Activated CD4-positive, alpha-beta T cell treated with anti-CD3 and anti-CD28 coated beads, Interleukin-2, amount 10 ng/mL, durations not matched to agents 7 days and 5 days (primary cell): ENCODE results near the gene RABL3. TPM values are rescaled to one million over a fixed set of nuclear protein-coding genes. Genes with fewer than 3 reads are reported as not detected.

Source experiments
- CTCF ChIA-PET: fragments of 350-600 bp; sonication (Branson Sonifier 250); formaldehyde crosslinking; loops from one replicate; lab custom pipeline; 2021; ENCODE audit warnings: antibody characterized with exemption; lab: Charles Lee
- POLR2A ChIA-PET: fragments of 350-600 bp; sonication (Branson Sonifier 250); formaldehyde crosslinking; loops from one replicate; lab custom pipeline; 2021; ENCODE audit warnings: antibody characterized with exemption; lab: Charles Lee
- DNase-seq: peaks from one replicate; pipeline ENCODE4 v3.0.0-alpha.2; 2020
- H3K27ac Mint-ChIP-seq: one replicate; pipeline ENCODE4 v1.8.0; 2021; ENCODE audit warnings: mild to moderate bottlenecking, moderate library complexity, mixed read lengths
- H3K27me3 Mint-ChIP-seq: one replicate; pipeline ENCODE4 v1.8.0; 2021; ENCODE audit warnings: mixed read lengths
- H3K36me3 Mint-ChIP-seq: one replicate; pipeline ENCODE4 v1.8.0; 2021; ENCODE audit warnings: low read depth, mixed read lengths
- H3K4me1 Mint-ChIP-seq: one replicate; pipeline ENCODE4 v1.8.0; 2021; ENCODE audit warnings: mixed read lengths
- H3K4me3 Mint-ChIP-seq: one replicate; pipeline ENCODE4 v1.8.0; 2021; ENCODE audit warnings: mild to moderate bottlenecking, moderate library complexity, mixed read lengths
- H3K9me3 Mint-ChIP-seq: one replicate; pipeline ENCODE4 v1.8.0; 2021; ENCODE audit warnings: mixed read lengths
- total RNA-seq, 2 experiments: library from RNA; stranded (reverse); gene quantifications; one replicate each; pipeline ENCODE4 v1.2.3, GENCODE V29; 2021

Gene RABL3
- total RNA-seq, 2 experiments from 2014 or later: 25.4 to 30.0 TPM

DNA sequence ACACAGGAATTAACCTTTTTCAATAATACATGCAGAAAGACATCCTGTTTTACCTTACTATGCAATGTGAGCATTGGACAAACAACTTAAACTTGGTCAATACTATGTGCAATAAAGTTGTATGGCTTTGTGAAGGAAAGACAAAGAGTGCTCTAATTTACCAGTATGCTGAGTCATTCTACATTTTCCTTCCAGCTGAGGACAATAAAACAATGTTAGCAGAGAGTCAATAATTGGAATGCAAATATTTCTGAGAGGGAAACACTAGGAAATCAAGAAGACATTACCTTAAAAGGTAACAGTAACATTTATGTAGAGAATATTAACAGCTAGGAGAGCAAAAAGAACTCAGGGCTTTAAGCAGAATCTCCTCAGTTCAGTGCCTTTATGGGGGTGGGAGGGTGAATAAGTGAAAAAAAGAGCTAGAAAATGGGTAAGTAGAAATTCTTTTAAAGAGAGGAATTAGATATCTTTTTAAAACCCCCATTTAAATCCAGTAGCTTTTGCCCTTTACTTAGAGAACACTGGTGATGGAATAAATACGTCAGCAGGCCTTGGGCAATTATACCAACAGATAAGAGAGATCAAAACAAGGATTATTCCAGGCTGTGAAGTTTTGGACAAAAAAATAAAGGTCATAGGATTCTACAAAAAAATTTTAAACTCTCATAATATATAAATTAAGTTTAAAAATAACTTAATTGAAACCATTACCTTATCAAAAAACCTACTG is 48.7 kb downstream of the RABL3 start:
- ChIA-PET CTCF (no interaction called here), POLR2A (no interaction called here)
- no peaks in the 10 kb centered on the region for H3K9me3 Mint-ChIP-seq
- peaks cover 15% of the 10 kb centered on the region for H3K36me3 Mint-ChIP-seq
- no peak overlapping the region for H3K4me3 Mint-ChIP-seq
- H3K27ac Mint-ChIP-seq: no peak overlapping the region
- no peak for DNase-seq
- no peaks in the 10 kb centered on the region for H3K27me3 Mint-ChIP-seq
- no peaks in the 10 kb centered on the region for H3K4me1 Mint-ChIP-seq

- DNase-seq: no peak
- peaks cover 7% of the 10 kb centered on the region for H3K36me3 Mint-ChIP-seq
- ChIA-PET POLR2A (no interaction called here), CTCF (no interaction called here)
- no peaks in the 10 kb centered on the region for H3K4me1 Mint-ChIP-seq
- no peak overlapping the region for H3K27ac Mint-ChIP-seq
- no peaks in the 10 kb centered on the region for H3K27me3 Mint-ChIP-seq
- H3K4me3 Mint-ChIP-seq: no peak overlapping the region
- no peaks in the 10 kb centered on the region for H3K9me3 Mint-ChIP-seq
Observed at GRCh38 chr3:120689395-120689794, 52.9 kb downstream of the RABL3 start.

DNA sequence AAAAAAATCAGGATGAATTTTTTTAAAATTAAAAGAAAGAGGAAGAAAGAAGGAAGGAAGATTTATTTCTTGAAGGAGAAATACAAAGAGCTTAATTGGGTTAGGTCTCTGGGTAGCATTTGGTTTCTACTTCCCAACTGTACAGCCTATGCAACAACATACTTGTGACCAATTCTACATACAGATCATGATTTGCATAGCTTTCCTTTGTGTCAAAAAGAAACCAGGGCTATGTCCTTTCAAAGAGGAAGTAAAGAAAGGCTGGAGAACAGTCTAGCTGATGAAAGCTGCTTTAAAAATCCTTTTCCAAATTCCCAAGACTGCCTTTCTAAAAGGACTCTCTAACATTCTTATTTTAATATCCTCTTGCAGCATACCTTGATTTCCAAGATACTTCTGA is 54.2 kb downstream of the RABL3 start:
- H3K27ac Mint-ChIP-seq: no peak overlapping the region
- no peaks in the 10 kb centered on the region for H3K4me1 Mint-ChIP-seq

DNA sequence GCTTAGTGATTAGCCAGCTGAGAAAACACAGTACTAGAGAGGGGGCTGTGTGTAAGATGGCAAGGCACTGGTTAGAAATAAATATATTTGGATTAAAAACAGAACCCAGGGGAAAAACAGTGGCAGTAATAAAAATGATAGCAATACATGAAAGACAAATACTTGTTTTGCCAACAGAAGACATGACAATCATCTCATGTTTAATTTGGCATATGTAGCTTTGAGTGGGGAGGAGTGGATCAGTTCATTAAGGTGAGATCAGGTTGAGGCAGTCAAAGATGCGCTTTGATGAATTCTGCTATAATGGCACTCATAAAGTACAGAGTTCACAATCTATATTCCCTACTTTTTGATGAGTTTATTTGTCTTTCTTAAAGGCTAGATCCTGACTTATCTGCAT is 56.9 kb downstream of the RABL3 start:
- Mint-ChIP-seq H3K9me3 (no peaks in the 10 kb centered on the region), H3K4me3 (no peak overlapping the region), H3K27ac (no peak overlapping the region), H3K4me1 (no peaks in the 10 kb centered on the region), H3K36me3 (no peaks in the 10 kb centered on the region), H3K27me3 (no peaks in the 10 kb centered on the region)
- ChIA-PET POLR2A (no interaction called here), CTCF (no interaction called here)
- no peak for DNase-seq

More for the DNA sequence above, 54.2 kb downstream of the RABL3 start:
- Mint-ChIP-seq H3K36me3 (peaks cover 7% of the 10 kb centered on the region), H3K9me3 (no peaks in the 10 kb centered on the region), H3K27me3 (no peaks in the 10 kb centered on the region), H3K4me3 (no peak overlapping the region)
- POLR2A ChIA-PET: no interaction called here
- no peak for DNase-seq
- CTCF ChIA-PET: interaction anchor here (0.6 to 1.2 kb wide), 2 partner anchors 9 to 60 kb away, joined by 3 read pairs; no protein-coding TSS in a partner anchor

DNA sequence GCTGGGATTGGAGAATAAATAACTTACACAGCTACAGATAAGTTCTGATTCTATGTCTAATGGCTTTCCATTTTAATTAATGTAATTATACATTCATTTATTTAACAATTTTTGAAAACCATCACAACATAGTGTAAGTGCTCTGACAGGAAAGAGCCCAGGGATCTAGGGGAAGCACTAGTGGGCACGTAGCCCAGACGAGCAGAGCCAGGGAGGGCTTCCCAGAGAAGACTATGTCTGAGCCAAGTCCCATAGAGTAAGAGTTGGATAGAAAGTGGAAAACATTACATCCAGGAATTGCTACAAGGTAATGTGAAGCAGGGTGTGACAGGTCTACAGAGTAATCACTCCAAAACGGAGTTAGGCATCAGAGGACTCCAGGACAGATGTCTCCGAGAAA is 57.4 kb downstream of the RABL3 start:
- Mint-ChIP-seq H3K9me3 (no peaks in the 10 kb centered on the region), H3K4me1 (no peaks in the 10 kb centered on the region), H3K27ac (no peak overlapping the region), H3K4me3 (no peak overlapping the region), H3K36me3 (no peaks in the 10 kb centered on the region), H3K27me3 (no peaks in the 10 kb centered on the region)
- ChIA-PET CTCF (no interaction called here), POLR2A (no interaction called here)
- DNase-seq: no peak

DNA sequence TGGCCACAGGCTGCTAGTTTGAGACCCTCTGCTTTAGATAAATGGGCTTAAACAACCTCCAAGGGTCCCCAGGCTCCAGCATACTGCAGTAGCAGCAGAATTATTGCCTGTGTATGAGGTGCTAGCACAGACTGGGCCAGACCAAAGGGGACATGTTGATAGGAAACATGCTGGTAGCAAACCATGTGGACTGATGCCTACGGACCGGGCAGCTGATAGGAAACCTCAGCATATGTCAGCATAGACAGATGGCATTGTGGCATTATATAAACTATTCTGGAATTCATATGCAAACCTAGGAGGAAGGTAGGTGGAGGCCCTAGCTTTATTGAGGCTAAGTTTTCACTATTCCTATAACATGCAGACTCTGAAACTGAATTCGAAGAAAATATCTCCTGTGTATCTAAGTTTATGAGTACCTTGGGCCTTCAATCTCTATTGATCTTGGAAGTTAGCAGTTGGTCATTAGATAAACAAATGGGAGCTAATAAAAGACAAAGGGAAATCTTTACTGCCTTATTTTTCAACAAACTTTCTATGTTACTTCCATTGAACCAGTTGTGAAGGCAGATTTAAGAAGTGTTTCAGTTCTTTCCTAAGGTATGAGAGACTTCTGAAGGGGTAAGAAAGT is 58.5 kb downstream of the RABL3 start:
- ChIA-PET CTCF (no interaction called here), POLR2A (no interaction called here)
- H3K4me3 Mint-ChIP-seq: no peak overlapping the region
- no peaks in the 10 kb centered on the region for H3K9me3 Mint-ChIP-seq
- H3K27me3 Mint-ChIP-seq: no peaks in the 10 kb centered on the region
- no peak for DNase-seq
- no peak overlapping the region for H3K27ac Mint-ChIP-seq
- no peaks in the 10 kb centered on the region for H3K36me3 Mint-ChIP-seq
- peaks cover 3% of the 10 kb centered on the region for H3K4me1 Mint-ChIP-seq

- Mint-ChIP-seq H3K27me3 (no peaks in the 10 kb centered on the region), H3K4me1 (peaks cover 8% of the 10 kb centered on the region), H3K9me3 (no peaks in the 10 kb centered on the region), H3K27ac (no peak overlapping the region), H3K36me3 (no peaks in the 10 kb centered on the region), H3K4me3 (no peak overlapping the region)
- ChIA-PET CTCF (interaction anchor here (1.1 kb wide), 1 partner anchor 17 kb away, joined by 5 read pairs; no protein-coding TSS in a partner anchor), POLR2A (no interaction called here)
- no peak for DNase-seq
Observed at GRCh38 chr3:120683213-120683612, 59.1 kb downstream of the RABL3 start.

DNA sequence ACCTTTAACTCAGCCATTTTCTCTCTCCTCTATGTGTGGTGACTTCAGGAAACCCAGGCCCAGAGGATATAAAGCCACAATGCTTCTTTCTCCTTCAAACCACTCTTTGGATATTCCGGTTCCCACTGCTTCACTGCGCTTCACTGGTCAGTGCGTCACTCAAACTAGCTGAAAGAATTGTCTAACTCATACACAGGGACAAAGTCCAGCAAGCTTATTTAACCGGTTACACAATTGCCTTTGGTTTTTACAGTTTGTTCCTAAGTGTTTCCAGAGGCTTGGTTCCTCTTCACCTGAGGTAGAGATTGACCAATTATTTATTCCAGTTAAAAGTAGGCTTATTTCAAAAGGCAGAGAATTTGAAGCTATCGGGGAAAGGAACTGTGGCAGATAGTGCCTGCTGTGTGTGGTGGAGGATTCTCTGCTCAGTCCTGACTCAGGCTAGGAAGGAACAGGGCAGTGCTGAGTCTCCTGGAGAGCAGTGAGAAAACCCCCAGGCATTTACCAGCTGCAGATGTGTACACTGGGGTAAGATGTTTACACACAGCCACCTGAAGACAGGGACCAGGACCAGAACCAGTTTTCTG is 60.1 kb downstream of the RABL3 start, which contains the start of gene HGD:
TSS of gene HGD (minus strand) at position 145 of the 587 bp plus-strand sequence. CDS start at position 17, 128 bp downstream.
- Mint-ChIP-seq H3K9me3 (peaks cover 4% of the 10 kb centered on the region), H3K4me1 (peaks cover 8% of the 10 kb centered on the region), H3K4me3 (no peak within 1 kb of the TSS), H3K27me3 (peaks cover 2% of the 10 kb centered on the region), H3K36me3 (peaks cover 2% of the 10 kb centered on the region), H3K27ac (no peak within 1 kb of the TSS)
- ChIA-PET POLR2A (no interaction called here), CTCF (interaction anchor here (1.1 kb wide), 1 partner anchor 16 kb away, joined by 5 read pairs; no protein-coding TSS in a partner anchor)
- DNase-seq: no peak

DNA sequence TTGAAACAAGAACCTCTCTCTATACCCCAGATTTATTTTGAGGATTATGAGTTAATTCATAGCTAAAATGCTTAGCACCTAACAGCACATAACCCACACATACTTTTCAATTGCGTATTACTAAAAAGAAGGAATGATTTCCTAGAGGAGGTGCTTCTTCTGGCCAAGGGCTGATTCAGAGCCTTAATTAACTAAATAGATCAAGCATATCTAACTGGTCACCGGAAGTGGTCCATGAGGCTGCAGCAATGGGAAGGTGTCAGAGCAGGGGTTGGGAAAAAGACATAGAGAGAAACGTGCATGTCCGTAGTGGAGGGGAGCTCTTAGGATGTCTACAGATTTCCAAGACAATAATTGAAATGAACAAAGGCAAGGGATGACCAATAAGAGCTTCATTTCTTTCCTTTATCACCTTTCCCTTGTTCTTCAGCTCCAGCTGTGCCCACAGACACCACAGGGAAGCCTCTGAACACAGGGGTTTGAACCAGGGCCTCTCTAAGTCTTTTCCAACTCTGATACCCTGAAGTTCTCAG is 60.7 kb downstream of the RABL3 start:
- ChIA-PET CTCF (no interaction called here), POLR2A (no interaction called here)
- H3K36me3 Mint-ChIP-seq: peaks cover 2% of the 10 kb centered on the region
- peaks cover 8% of the 10 kb centered on the region for H3K4me1 Mint-ChIP-seq
- peaks cover 2% of the 10 kb centered on the region for H3K27me3 Mint-ChIP-seq
- H3K9me3 Mint-ChIP-seq: peaks cover 5% of the 10 kb centered on the region
- no peak for DNase-seq
- no peak overlapping the region for H3K4me3 Mint-ChIP-seq
- H3K27ac Mint-ChIP-seq: no peak overlapping the region

- Mint-ChIP-seq H3K9me3 (peaks cover 7% of the 10 kb centered on the region), H3K4me3 (no peak overlapping the region), H3K27me3 (peaks cover 2% of the 10 kb centered on the region), H3K4me1 (peaks cover 8% of the 10 kb centered on the region), H3K27ac (no peak overlapping the region), H3K36me3 (peaks cover 2% of the 10 kb centered on the region)
- POLR2A ChIA-PET: no interaction called here
- CTCF ChIA-PET: no interaction called here
- DNase-seq: no peak
Observed at GRCh38 chr3:120681018-120681417, 61.3 kb downstream of the RABL3 start.

- Mint-ChIP-seq H3K4me1 (peaks cover 8% of the 10 kb centered on the region), H3K9me3 (peaks cover 7% of the 10 kb centered on the region), H3K36me3 (peaks cover 2% of the 10 kb centered on the region), H3K27ac (no peak overlapping the region), H3K4me3 (no peak overlapping the region), H3K27me3 (peaks cover 2% of the 10 kb centered on the region)
- ChIA-PET CTCF (no interaction called here), POLR2A (no interaction called here)
- DNase-seq: no peak
Observed at GRCh38 chr3:120680193-120680894, 62.0 kb downstream of the RABL3 start.

- H3K4me1 Mint-ChIP-seq: peaks cover 8% of the 10 kb centered on the region
- H3K27me3 Mint-ChIP-seq: peaks cover 2% of the 10 kb centered on the region
- H3K4me3 Mint-ChIP-seq: no peak overlapping the region
- H3K36me3 Mint-ChIP-seq: peaks cover 2% of the 10 kb centered on the region
- ChIA-PET CTCF (interaction anchor here (0.7 to 1.0 kb wide), 2 partner anchors 9 to 13 kb away, joined by 3 read pairs; no protein-coding TSS in a partner anchor), POLR2A (interaction anchor here (0.7 kb wide), 1 partner anchor 24 kb away, joined by 4 read pairs; no protein-coding TSS in a partner anchor)
- DNase-seq: no peak
- peaks cover 7% of the 10 kb centered on the region for H3K9me3 Mint-ChIP-seq
- no peak overlapping the region for H3K27ac Mint-ChIP-seq
Observed at GRCh38 chr3:120678984-120679383, 63.3 kb downstream of the RABL3 start.
